Neuron (in vitro differentiated cells): Measurements from ENCODE around the gene MYO5B.

Experiments used
- H2AFZ ChIP-seq: one replicate; pipeline ENCODE4 v1.6.1; 2013; ENCODE audit warnings: low read depth, mild to moderate bottlenecking, inconsistent platforms, low read length, moderate library complexity
- H3K27me3 ChIP-seq: one replicate; pipeline ENCODE4 v1.6.1; 2013; ENCODE audit warnings: low read length; ENCODE audit not compliant: insufficient read depth
- H3K36me3 ChIP-seq: one replicate; pipeline ENCODE4 v1.6.1; 2013; ENCODE audit warnings: low read length; ENCODE audit not compliant: insufficient read depth
- H3K4me1 ChIP-seq: one replicate; pipeline ENCODE4 v1.6.1; 2013; ENCODE audit warnings: low read length; ENCODE audit not compliant: insufficient read depth
- H3K4me3 ChIP-seq: 2 replicates; pipeline ENCODE4 v1.5.1; 2013; ENCODE audit warnings: mild to moderate bottlenecking, low read length, moderate library complexity
- H3K9me3 ChIP-seq: one replicate; pipeline ENCODE4 v1.6.1; 2013; ENCODE audit warnings: low read length

The MYO5B gene

DNA sequence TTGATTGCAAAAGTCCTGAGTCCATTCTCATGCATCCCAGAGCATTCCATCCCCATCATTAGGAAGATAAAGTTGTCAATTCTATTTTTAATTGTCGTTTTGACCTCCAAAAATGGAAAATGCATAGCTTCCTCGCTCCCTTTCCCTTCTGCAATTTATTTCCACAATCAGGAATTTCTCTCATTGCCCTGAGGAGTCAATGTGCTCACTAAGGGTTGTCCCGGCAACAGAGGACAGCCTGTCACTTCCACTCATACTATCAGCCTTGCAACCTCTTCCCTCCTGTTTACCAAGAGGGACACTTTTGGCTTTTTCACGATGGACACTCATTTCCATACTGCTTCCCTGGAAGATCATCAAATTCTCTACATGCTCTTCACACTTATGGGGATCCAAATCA is 164.8 kb downstream of the MYO5B start:
- H3K36me3 ChIP-seq = no peaks in the 10 kb centered on the region
- H3K9me3 ChIP-seq = no peaks in the 10 kb centered on the region
- H3K4me1 ChIP-seq = no peaks in the 10 kb centered on the region
- no peaks in the 10 kb centered on the region for H3K27me3 ChIP-seq
- no peak overlapping the region for H3K4me3 ChIP-seq
- H2AFZ ChIP-seq = no peak overlapping the region

DNA sequence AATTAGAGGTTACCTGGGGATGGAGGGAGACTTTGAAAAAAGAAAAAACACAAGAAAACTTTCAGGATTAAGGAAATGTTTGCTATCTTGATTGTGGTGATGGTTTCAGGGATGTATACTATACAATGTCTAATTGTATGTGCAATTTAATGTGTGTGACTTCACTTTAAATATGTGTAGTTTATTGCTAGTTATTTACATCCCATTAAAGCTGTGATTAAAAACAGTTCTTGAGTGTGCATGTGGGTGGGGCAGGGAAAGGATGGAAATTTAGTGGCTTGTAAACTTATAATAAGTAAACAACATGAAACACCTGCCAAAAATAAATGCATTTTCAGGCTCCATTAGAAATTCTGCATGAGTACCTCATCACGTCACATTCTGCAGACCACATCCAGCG is 167.0 kb downstream of the MYO5B start:
- no peak overlapping the region for H2AFZ ChIP-seq
- no peaks in the 10 kb centered on the region for H3K27me3 ChIP-seq
- no peaks in the 10 kb centered on the region for H3K9me3 ChIP-seq
- H3K36me3 ChIP-seq = no peaks in the 10 kb centered on the region
- no peak overlapping the region for H3K4me3 ChIP-seq
- no peaks in the 10 kb centered on the region for H3K4me1 ChIP-seq

DNA sequence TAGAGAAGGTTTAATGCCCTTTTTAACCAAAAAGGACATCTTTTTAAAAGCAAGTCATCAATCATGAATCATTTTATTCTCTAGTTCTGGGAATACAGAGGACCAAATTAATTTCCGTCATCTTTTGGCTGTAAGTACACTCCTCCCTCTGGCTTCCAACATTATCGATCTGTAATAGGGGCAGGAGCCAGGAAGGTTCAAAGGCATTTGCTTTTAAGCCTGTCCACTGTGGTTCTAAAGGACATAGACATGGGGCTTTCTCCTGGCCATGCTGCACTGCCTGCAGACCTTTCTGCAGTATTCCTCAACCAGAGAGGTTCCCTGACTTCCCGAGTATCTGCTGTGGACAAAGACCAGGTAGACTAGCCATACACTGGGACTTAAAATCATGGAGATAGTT is 170.5 kb downstream of the MYO5B start:
- no peak overlapping the region for H3K4me3 ChIP-seq
- no peaks in the 10 kb centered on the region for H3K27me3 ChIP-seq
- no peaks in the 10 kb centered on the region for H3K36me3 ChIP-seq
- no peaks in the 10 kb centered on the region for H3K9me3 ChIP-seq
- no peak overlapping the region for H2AFZ ChIP-seq
- no peaks in the 10 kb centered on the region for H3K4me1 ChIP-seq

DNA sequence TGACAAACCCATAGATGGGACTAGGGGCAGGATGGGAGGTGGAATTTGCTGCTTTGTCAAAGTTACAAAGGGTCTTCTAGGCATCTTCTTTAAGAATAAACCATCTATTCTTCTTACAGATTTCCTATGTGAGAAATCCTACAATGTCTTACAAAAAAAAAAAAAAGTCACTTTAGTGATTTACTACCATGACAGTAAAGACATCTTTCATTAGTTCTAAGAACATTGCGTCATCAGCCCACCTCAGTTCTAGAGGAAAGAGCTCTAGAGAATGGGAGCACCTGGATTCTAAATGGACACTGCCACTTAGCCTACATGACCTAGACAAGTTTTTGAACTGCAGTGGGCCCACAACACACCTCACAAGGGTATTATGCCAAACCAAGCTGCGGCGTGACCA is 172.0 kb downstream of the MYO5B start:
- no peak overlapping the region for H2AFZ ChIP-seq
- no peaks in the 10 kb centered on the region for H3K36me3 ChIP-seq
- no peak overlapping the region for H3K4me3 ChIP-seq
- H3K4me1 ChIP-seq = no peaks in the 10 kb centered on the region
- no peaks in the 10 kb centered on the region for H3K27me3 ChIP-seq
- no peaks in the 10 kb centered on the region for H3K9me3 ChIP-seq

DNA sequence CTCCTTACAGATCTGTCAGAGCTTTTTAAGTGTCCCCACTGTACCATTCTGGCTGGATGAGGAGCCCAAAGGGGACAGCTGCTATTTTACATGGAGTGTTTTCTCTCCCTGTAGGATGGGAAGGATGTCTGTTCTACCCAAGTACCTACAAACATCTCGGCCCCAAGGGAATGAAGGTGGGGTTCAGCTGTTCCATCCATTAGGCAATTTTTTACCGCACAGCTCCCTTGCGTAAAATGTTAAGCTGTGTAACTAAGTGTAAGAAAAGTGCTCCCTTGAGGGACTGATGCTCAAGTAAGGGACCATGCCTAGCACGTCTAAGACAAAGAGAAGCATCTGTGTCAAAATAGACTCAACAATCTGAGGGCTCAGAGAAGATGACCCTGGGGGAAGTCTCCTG is 180.3 kb downstream of the MYO5B start:
- H3K4me3 ChIP-seq = no peak overlapping the region
- no peaks in the 10 kb centered on the region for H3K4me1 ChIP-seq
- no peaks in the 10 kb centered on the region for H3K27me3 ChIP-seq
- H2AFZ ChIP-seq = no peak overlapping the region
- H3K36me3 ChIP-seq = no peaks in the 10 kb centered on the region
- no peaks in the 10 kb centered on the region for H3K9me3 ChIP-seq

DNA sequence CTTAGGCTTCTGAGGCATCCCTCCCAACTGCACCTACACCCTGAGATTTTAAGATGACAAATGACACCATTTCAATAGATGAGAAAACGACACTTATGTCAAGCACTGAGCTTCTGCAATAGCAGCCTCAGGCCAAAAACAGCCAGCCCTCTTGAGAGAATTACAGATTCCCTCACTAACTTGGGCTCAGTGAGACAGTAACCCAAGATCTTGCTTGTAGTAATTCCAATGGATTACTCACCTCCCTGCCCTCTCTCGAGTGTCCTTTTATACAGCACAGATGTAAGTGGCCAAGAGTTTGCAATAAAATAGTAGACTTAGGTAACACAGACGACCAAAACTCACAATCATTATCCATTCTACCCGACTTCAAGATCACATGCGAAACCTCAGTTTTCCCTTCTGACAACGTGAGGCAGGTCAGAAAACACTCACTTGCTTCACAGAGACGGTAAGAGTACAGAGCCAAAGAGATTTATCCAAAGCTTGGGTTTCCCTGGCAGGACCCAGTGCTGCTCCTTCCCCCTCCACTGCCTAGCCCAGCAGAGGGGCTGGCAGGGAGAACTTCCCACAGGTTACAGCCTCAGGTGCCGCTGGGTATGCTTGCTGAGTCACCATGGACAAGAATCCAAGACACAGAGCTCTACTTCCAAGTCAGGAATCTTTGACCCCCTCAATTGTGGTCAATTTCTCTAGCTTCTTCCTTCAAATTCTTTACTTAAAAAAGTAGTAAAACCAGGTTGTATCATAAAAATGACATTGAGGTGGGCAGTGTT is 181.4 kb downstream of the MYO5B start:
- H3K4me1 ChIP-seq = no peaks in the 10 kb centered on the region
- H2AFZ ChIP-seq = no peak overlapping the region
- H3K27me3 ChIP-seq = no peaks in the 10 kb centered on the region
- H3K36me3 ChIP-seq = no peaks in the 10 kb centered on the region
- H3K9me3 ChIP-seq = no peaks in the 10 kb centered on the region
- H3K4me3 ChIP-seq = no peak overlapping the region

DNA sequence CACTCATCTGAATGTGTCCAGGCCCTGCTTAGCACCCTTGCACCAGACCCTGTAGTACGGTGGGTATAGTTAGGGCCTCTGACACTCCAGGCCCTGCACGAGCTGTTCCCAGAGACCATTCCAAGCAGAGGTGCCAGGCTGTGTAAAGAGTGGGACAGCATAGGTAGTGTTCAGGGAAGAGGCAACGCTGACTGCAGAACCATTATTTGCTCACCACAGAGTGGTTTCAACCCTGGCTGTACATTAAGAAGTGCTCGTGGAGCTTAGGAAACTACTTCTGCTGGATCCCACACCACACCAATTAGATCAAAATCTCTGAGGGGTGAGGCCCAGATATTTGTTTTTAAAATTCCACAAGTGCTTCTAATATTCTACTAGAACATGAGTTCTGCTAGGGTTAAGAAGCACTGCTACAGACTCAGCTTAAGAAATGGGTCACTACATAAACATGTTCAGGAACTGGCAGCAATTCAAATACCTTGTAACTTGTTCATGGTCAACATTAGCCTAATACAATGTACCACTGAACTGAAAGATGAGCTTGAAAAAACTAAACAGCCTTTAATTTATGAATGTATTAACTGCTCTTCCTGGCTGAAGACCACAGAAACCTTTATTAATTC is 183.0 kb downstream of the MYO5B start:
- no peaks in the 10 kb centered on the region for H3K9me3 ChIP-seq
- no peak overlapping the region for H2AFZ ChIP-seq
- H3K36me3 ChIP-seq = no peaks in the 10 kb centered on the region
- no peaks in the 10 kb centered on the region for H3K27me3 ChIP-seq
- H3K4me3 ChIP-seq = no peak overlapping the region
- H3K4me1 ChIP-seq = no peaks in the 10 kb centered on the region

DNA sequence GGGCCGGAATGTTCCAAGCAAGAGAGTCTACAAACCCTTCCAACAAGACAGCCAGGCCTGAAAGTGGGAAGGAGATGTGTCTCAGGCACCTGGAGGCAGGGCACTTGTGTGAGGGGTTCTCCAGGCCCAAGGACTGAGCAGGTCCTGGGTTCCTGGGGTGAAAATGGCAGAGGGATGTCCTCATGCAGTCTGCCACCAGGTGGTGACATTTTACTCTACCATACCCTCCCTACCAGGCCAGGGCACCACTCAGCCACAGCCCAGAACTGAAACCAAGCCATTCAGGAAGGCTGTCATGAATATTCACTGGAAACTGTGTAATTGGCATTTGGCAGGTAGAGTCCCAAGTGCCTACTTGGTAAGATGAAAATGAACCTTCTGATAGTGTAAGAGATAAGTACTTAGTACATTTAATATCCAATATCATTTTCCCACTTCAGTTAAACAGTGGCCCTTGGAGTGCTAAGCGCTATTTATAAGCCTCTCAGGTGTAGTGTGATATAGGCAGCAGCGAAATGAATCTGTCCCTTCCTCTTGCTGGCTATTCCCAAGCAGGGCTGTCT is 185.1 kb downstream of the MYO5B start:
- no peaks in the 10 kb centered on the region for H3K9me3 ChIP-seq
- no peaks in the 10 kb centered on the region for H3K4me1 ChIP-seq
- H2AFZ ChIP-seq = no peak overlapping the region
- H3K4me3 ChIP-seq = no peak overlapping the region
- H3K27me3 ChIP-seq = no peaks in the 10 kb centered on the region
- no peaks in the 10 kb centered on the region for H3K36me3 ChIP-seq

DNA sequence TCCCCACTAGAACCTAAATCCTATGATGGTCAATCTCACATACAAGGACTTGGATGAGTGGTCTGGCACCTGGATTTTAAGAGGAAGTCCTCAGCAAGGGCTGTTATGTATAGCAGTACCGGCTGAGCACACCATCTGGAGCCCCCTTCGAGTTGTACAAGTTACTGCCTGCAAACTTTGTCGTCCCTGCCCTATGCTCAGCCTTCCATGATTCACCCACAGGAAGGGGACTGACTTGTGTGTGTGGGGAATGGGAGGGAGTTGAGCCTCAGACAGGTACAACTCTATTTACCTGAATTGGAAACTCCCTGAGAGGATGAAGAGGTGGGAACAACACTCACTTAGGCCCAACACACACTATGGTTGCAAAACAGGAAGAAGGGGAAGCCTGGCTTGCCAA is 186.6 kb downstream of the MYO5B start:
- no peaks in the 10 kb centered on the region for H3K9me3 ChIP-seq
- no peaks in the 10 kb centered on the region for H3K36me3 ChIP-seq
- H2AFZ ChIP-seq = no peak overlapping the region
- H3K4me3 ChIP-seq = no peak overlapping the region
- H3K27me3 ChIP-seq = no peaks in the 10 kb centered on the region
- H3K4me1 ChIP-seq = no peaks in the 10 kb centered on the region

DNA sequence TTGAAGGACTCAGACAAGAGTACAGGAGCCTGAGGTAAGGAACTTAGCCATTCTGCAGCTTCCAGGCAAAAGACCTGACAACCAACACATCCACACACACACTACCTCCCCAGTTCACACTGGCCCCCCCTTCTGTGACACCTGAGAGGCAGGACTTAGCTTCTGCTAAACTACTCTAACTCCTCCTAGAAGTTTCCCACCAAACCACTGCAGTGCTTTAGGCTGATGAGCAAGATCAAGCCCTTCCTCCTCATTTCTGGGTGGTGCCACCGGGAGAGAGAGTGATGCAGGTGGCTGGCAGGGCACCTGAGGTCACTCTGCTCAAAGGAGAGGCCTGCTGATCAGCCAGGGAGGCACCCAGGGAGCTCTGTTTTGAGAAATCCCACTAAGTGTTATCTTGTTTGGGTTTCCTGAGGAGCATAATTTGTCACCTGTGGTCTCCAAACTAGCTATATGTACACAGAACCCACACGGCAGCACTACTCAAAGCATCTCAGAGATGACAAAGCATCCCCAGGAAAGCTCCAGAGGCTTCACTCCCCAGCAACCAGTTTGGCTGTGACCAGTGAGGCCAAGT is 188.4 kb downstream of the MYO5B start:
- no peak overlapping the region for H3K4me3 ChIP-seq
- no peaks in the 10 kb centered on the region for H3K9me3 ChIP-seq
- H3K36me3 ChIP-seq = no peaks in the 10 kb centered on the region
- H2AFZ ChIP-seq = no peak overlapping the region
- peaks cover 4% of the 10 kb centered on the region for H3K27me3 ChIP-seq
- no peaks in the 10 kb centered on the region for H3K4me1 ChIP-seq

DNA sequence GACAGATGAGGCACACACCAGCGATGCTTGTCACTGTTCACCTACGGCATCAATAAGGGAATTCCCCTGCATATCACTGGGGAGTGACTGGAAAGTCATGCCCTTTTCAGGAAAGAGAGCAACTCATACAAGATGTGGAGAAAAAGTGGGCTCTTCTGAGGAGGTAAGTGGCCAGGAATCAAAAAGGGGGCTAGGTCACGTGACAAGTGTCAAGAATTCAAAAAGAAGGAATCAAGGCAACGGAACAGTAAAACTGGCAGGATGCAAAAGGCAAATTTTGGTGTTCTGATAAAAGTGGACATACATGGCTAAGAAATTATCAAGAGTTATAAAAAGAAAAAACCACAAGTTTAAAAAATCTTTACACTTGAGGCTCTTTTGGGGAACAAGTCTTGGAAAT is 190.9 kb downstream of the MYO5B start:
- Histone ChIP-seq H3K27me3 (peaks cover 4% of the 10 kb centered on the region), H3K9me3 (no peaks in the 10 kb centered on the region), H3K36me3 (no peaks in the 10 kb centered on the region), H2AFZ (no peak overlapping the region), H3K4me3 (no peak overlapping the region), H3K4me1 (no peaks in the 10 kb centered on the region)

DNA sequence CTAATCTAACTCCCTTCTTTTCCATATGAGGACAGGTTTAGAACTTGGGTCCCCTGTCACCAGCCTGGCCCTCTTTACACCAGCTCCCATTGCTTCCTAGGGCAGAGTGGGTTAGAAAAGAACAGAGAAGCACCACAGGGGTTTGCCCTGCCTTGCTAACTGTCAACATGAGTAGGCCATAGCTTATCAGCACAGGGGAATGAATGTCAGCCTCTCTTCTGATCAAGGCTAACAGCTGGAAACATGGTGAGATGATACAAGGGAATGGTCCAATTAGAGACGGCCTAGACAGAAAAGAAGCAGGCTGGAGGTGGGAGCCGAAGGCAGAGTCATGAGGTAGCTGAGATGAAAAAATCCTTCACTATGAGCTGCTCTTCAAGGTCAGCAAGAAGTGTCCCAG is 192.2 kb downstream of the MYO5B start:
- Histone ChIP-seq H3K4me1 (no peaks in the 10 kb centered on the region), H3K36me3 (no peaks in the 10 kb centered on the region), H3K4me3 (no peak overlapping the region), H3K27me3 (peaks cover 4% of the 10 kb centered on the region), H3K9me3 (no peaks in the 10 kb centered on the region), H2AFZ (no peak overlapping the region)

DNA sequence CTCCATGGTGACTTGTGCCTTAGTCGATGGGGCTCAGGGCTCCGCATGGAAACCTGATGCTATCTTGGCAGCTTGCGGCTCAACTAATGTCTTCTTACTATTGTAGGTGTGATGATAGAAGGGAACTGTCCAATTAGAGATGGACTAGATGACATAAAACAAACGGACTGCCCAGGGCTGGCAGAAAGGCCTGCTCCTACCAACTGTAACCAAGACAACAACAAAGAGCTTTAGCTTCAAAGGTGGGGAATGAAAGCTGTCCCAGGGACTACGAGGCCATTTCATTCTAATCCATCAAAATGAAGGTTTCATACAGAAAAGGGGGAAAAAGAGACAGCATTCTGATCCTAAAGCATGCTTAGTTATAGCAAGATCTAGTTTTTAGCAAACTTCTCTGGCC is 194.7 kb downstream of the MYO5B start:
- H2AFZ ChIP-seq = no peak overlapping the region
- no peak overlapping the region for H3K4me3 ChIP-seq
- no peaks in the 10 kb centered on the region for H3K36me3 ChIP-seq
- H3K4me1 ChIP-seq = no peaks in the 10 kb centered on the region
- peaks cover 4% of the 10 kb centered on the region for H3K27me3 ChIP-seq
- no peaks in the 10 kb centered on the region for H3K9me3 ChIP-seq
